ENCODE data around the gene CTTNBP2.

CTTNBP2 gene

DNA sequence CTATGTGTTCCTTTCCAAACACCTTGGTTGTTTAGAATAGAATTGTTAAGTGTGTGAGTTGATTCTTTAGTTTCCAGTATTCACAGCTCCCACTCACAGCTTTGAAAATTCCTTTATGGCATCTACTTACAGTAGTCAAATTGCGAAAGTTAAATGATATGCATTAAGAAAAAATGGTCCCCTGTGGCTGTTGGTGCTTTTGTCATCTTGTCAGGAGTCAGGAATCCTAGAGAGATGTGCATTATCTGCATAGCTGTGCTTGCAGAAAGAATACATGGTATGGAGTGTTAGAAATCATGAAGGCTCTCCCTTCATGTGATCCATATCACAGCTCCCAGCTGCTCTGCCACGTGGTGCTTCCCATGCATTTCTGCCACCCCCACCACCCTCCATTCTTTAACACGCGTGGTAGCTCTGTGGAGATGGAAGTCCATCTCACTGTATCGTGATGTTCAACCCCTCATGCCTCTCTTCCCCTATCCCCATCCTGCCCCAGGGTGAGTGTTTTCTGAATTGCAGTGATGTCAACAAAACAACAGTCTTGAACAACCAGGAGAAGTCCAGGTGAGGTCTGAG, 29.2 kb upstream of the CTTNBP2 start:
- ChIA-PET POLR2A (no interaction called here), CTCF (interaction anchor here (1.4 kb wide), 1 partner anchor 13 kb away, joined by 4 read pairs; no protein-coding TSS in a partner anchor)
- DNase-seq (ENCODE audit: extremely low spot score): no peak
- TF ChIP-seq, protein P1, sequence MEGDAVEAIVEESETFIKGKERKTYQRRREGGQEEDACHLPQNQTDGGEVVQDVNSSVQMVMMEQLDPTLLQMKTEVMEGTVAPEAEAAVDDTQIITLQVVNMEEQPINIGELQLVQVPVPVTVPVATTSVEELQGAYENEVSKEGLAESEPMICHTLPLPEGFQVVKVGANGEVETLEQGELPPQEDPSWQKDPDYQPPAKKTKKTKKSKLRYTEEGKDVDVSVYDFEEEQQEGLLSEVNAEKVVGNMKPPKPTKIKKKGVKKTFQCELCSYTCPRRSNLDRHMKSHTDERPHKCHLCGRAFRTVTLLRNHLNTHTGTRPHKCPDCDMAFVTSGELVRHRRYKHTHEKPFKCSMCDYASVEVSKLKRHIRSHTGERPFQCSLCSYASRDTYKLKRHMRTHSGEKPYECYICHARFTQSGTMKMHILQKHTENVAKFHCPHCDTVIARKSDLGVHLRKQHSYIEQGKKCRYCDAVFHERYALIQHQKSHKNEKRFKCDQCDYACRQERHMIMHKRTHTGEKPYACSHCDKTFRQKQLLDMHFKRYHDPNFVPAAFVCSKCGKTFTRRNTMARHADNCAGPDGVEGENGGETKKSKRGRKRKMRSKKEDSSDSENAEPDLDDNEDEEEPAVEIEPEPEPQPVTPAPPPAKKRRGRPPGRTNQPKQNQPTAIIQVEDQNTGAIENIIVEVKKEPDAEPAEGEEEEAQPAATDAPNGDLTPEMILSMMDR (IDR thresholded peaks at IDR 0.05; ENCODE audit: control extremely low read depth, extremely low read depth, low read depth, missing control alignments): no peak

DNA sequence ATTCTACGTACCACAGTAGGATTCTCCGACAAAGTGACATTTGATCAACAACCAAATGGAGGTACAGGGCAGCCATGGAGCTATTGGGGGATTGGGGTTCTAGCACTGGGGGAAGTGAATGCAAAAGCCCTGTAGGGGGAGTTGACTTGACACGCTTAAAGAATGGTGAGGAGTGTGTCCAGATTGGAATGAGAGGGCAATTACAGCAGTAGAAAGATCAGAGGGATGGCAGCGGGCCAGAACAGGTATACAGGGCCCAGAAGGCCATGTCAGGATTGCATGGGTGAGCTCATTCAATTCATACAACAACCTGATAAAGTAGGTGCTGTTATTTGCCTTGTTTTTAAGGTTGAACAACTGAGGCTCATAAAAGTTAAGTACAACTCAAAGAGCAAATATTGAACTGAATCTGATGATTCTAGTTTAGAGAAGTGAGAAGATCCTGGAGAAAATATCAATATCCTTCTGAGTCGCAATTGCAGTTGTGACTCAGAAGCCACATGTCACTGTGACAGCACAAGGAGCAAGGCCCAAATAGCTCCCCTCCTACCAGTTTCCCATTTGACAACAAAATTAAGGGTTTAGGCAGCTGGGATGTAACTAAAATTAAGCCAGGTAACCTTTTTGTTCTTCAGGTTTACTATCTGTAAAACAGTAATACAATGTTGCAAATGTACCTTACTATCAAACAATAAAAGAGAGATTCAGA, 28.0 kb upstream of the CTTNBP2 start:
- ChIA-PET POLR2A (no interaction called here), CTCF (interaction anchor here (0.8 to 1.4 kb wide), 2 partner anchors 14 to 33 kb away, joined by 3 to 4 read pairs; no protein-coding TSS in a partner anchor)
- no peak for DNase-seq (ENCODE audit: extremely low spot score)
- TF ChIP-seq, protein P1 (IDR thresholded peaks at IDR 0.05; ENCODE audit: control extremely low read depth, extremely low read depth, low read depth, missing control alignments): no peak

DNA sequence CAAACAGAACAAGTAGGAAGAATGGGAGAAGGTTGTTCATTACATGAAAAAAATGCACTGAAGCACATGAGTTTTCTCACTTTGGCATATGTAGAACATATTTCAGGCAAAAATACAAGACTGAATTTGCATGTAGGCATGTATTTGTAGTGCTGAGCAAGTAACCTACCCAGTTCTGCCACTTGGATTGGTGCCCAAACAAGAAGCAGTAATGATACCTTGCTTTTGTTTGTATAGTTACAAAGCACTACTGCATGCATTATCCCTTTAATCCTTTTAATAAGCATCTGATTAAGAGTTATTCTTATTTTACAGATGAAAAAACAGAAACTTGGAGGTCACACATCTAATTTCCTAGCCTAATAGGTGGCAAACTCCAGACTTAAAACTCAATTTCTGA, 23.1 kb upstream of the CTTNBP2 start:
- DNase-seq (ENCODE audit: extremely low spot score): no peak
- ChIA-PET POLR2A (no interaction called here), CTCF (interaction anchor here (1.1 to 1.6 kb wide), 3 partner anchors 10 to 40 kb away, joined by 3 to 4 read pairs (median 3); no protein-coding TSS in a partner anchor)
- TF ChIP-seq, protein P1 (IDR thresholded peaks at IDR 0.05; ENCODE audit: control extremely low read depth, extremely low read depth, low read depth, missing control alignments): no peak

DNA sequence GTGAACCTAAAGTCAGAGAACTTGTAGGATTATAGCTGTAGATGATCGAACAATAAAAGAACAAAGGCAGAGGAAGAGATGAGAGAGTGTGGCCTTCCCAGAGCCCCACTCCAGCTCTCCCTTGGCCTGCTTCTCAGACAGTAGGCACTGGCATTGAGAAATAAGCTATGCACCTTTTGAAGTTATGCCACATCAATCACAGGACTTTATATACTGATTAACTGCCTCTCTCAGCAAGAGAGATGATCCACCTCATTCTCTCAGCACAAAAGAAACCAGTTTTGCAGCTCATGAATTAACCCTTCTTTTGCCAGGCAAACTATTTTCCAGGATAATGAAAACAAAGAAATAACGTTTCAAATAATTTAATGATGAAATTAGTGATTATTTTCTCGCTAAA, 22.0 kb upstream of the CTTNBP2 start:
- POLR2A ChIA-PET: no interaction called here
- TF ChIP-seq, protein P1 (IDR thresholded peaks at IDR 0.05; ENCODE audit: control extremely low read depth, extremely low read depth, low read depth, missing control alignments): no peak
- CTCF ChIA-PET: no interaction called here
- no peak for DNase-seq (ENCODE audit: extremely low spot score)

DNA sequence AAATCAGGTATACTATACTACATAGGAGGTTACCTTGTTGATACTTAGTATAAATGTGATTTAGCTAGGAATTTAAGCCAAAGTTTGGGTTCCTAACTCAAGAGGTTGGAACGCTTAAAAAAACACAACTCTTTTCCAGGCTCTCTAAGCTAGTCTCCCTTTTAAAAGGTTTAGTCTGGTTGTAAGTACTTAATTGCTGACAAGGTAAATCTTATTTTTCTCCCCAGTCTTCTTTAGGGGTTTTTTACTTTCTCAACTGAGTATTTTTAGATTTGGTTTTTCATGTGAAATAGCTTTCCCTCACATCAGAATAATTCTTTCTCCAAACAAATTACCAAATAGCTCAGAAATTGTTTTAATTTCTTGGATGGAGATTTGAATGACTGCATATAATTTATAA, 20.8 kb upstream of the CTTNBP2 start:
- CTCF ChIA-PET: interaction anchor here (1.0 kb wide), 1 partner anchor 12 kb away, joined by 3 read pairs; no protein-coding TSS in a partner anchor
- POLR2A ChIA-PET: no interaction called here
- TF ChIP-seq, protein P1 (IDR thresholded peaks at IDR 0.05; ENCODE audit: control extremely low read depth, extremely low read depth, low read depth, missing control alignments): no peak
- no peak for DNase-seq (ENCODE audit: extremely low spot score)

DNA sequence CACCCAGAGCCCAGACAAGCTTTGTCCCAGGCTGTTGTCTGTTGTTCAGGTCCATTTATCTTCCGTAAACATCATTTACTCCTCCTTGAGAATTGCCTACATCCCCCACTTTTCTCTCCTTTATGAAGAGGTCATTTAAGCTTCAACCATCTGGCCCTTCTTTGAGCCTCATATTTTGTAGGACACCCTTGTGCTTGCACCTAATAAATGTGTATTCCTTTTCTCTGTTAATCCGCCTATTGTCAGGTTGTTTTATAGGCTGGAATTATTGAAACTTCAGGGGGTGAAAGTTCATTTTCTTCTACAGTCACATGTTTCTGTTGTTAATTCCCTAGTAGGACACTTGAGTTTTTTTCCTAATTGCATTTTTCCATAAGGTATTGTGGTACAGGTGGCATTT, 19.6 kb upstream of the CTTNBP2 start:
- CTCF ChIA-PET: no interaction called here
- no peak for DNase-seq (ENCODE audit: extremely low spot score)
- POLR2A ChIA-PET: no interaction called here

More for the DNA sequence above, 19.6 kb upstream of the CTTNBP2 start:
- TF ChIP-seq, protein P1 (IDR thresholded peaks at IDR 0.05; ENCODE audit: control extremely low read depth, extremely low read depth, low read depth, missing control alignments): no peak
